Glutamatergic neuron (in vitro differentiated cells): ENCODE results near the gene TNFAIP8. TPM values are rescaled to one million over a fixed set of nuclear protein-coding genes. Genes with fewer than 3 reads are reported as not detected.

Experiments used
- DNase-seq: peaks from one replicate; pipeline ENCODE4 v3.0.0; 2022
- H3K27ac Mint-ChIP-seq: one replicate; pipeline ENCODE4 v1.8.0; 2020; ENCODE audit warnings: mild to moderate bottlenecking, mixed read lengths, inconsistent platforms; ENCODE audit not compliant: unreplicated experiment
- H3K27me3 Mint-ChIP-seq: one replicate; pipeline ENCODE4 v1.8.0; 2020; ENCODE audit warnings: mild to moderate bottlenecking, moderate library complexity, mixed read lengths, inconsistent platforms; ENCODE audit not compliant: unreplicated experiment
- H3K36me3 Mint-ChIP-seq: one replicate; pipeline ENCODE4 v1.8.0; 2020; ENCODE audit warnings: mild to moderate bottlenecking, mixed read lengths, inconsistent platforms; ENCODE audit not compliant: unreplicated experiment
- H3K4me1 Mint-ChIP-seq: one replicate; pipeline ENCODE4 v1.8.0; 2020; ENCODE audit warnings: mild to moderate bottlenecking, low read depth, mixed read lengths, inconsistent platforms; ENCODE audit not compliant: unreplicated experiment
- H3K4me3 Mint-ChIP-seq: one replicate; pipeline ENCODE4 v1.8.0; 2020; ENCODE audit warnings: mild to moderate bottlenecking, mixed read lengths, inconsistent platforms; ENCODE audit not compliant: unreplicated experiment
- H3K9me3 Mint-ChIP-seq: one replicate; pipeline ENCODE4 v1.8.0; 2020; ENCODE audit warnings: mild to moderate bottlenecking, moderate library complexity, mixed read lengths, inconsistent platforms; ENCODE audit not compliant: unreplicated experiment
- total RNA-seq: library from RNA; stranded (reverse); fragmentation: NEBNext Ultra II Directional; extraction: Animal tissue kit (Norgen Biotek cat#: 25700); gene quantifications from one replicate; pipeline ENCODE4 v1.2.1, GENCODE V29; 2021; ENCODE audit not compliant: unreplicated experiment
- TF ChIP-seq, protein P1 (sequence below): fragments of 200-600 bp; sonication (generic); IDR thresholded peaks from one replicate; pipeline ENCODE4 v1.5.0; 2021; ENCODE audit not compliant: partially characterized antibody, unreplicated experiment

TNFAIP8 gene
- total RNA-seq, 1 donor from 2014 or later: 2.5 TPM

DNA sequence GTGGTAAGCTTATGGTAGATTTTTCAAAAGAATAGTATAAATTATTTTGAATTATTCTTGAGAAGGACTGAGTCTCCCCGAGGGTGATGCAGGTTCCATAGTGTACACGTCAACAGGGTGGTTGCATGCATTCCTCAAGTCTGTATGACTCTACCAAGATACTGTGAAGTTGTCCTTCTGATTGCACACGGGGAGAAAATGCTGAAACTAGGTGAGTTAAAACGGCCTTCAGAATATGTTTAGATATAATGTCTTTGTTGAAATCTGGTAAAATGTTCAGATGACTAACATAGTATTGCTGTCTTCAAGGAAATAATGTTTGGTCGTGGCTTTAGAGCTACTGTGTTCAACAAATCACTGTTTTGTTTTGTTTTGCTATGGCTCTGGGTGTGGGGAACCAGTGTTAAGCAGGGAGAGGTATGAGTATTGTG, 22.4 kb upstream of the TNFAIP8 start:
- Mint-ChIP-seq H3K27me3 (no peaks in the 10 kb centered on the region), H3K4me3 (no peak overlapping the region), H3K9me3 (no peaks in the 10 kb centered on the region), H3K4me1 (peaks cover 18% of the 10 kb centered on the region), H3K27ac (no peak overlapping the region), H3K36me3 (no peaks in the 10 kb centered on the region)
- TF ChIP-seq, protein P1, sequence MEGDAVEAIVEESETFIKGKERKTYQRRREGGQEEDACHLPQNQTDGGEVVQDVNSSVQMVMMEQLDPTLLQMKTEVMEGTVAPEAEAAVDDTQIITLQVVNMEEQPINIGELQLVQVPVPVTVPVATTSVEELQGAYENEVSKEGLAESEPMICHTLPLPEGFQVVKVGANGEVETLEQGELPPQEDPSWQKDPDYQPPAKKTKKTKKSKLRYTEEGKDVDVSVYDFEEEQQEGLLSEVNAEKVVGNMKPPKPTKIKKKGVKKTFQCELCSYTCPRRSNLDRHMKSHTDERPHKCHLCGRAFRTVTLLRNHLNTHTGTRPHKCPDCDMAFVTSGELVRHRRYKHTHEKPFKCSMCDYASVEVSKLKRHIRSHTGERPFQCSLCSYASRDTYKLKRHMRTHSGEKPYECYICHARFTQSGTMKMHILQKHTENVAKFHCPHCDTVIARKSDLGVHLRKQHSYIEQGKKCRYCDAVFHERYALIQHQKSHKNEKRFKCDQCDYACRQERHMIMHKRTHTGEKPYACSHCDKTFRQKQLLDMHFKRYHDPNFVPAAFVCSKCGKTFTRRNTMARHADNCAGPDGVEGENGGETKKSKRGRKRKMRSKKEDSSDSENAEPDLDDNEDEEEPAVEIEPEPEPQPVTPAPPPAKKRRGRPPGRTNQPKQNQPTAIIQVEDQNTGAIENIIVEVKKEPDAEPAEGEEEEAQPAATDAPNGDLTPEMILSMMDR: no peak
- DNase-seq: no peak

GRCh38 chr5:119335261-119335677, 20.6 kb upstream of the TNFAIP8 start:
- Mint-ChIP-seq H3K4me3 (no peak overlapping the region), H3K4me1 (peaks cover 14% of the 10 kb centered on the region), H3K9me3 (no peaks in the 10 kb centered on the region), H3K36me3 (no peaks in the 10 kb centered on the region), H3K27me3 (no peaks in the 10 kb centered on the region), H3K27ac (no peak overlapping the region)
- no peak for DNase-seq
- TF ChIP-seq, protein P1: no peak

- H3K9me3 Mint-ChIP-seq: no peaks in the 10 kb centered on the region
Measured at GRCh38 chr5:119336262-119336661, 19.6 kb upstream of the TNFAIP8 start.

GRCh38 chr5:119336845-119337580, 18.8 kb upstream of the TNFAIP8 start:
- Mint-ChIP-seq H3K27me3 (no peaks in the 10 kb centered on the region), H3K36me3 (no peaks in the 10 kb centered on the region), H3K27ac (no peak overlapping the region), H3K4me1 (peaks cover 14% of the 10 kb centered on the region), H3K4me3 (no peak overlapping the region), H3K9me3 (no peaks in the 10 kb centered on the region)
- TF ChIP-seq, protein P1: no peak
- DNase-seq: no peak

More at GRCh38 chr5:119336262-119336661, 19.6 kb upstream of the TNFAIP8 start:
- Mint-ChIP-seq H3K27me3 (no peaks in the 10 kb centered on the region), H3K27ac (no peak overlapping the region), H3K4me3 (no peak overlapping the region), H3K36me3 (no peaks in the 10 kb centered on the region), H3K4me1 (peaks cover 14% of the 10 kb centered on the region)
- TF ChIP-seq, protein P1: no peak
- no peak for DNase-seq

DNA sequence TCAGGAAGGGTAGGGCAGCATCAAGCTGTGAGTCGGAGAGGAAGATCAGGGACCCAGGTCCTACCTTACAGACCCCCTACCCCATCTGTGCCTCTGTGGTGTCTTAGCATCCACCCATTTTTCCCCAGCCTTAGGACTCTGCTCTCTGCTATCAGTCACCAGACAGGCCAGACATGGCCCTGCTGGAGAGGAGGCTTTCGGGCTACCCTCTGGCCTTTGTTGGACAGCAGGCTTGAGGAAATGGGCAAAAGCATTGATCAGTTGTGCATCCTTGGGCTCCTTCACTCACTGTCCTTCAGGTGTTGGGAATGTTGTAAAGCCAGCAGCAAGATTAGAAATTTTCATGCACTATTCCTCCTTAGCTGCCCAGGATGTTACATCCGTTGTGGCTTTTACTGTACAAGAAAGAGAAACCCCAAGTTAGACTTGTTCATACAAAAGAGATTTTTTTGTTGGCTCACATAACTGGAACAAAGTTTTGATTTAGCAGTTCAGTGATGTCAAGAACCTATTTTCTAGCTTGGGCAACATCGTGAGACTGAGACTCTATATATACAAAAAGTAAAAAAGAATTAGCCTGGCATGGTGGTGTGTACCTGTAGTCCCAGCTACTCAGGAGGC, 17.4 kb upstream of the TNFAIP8 start:
- Mint-ChIP-seq H3K9me3 (no peaks in the 10 kb centered on the region), H3K27me3 (no peaks in the 10 kb centered on the region), H3K36me3 (no peaks in the 10 kb centered on the region), H3K27ac (no peak overlapping the region), H3K4me3 (no peak overlapping the region), H3K4me1 (peaks cover 14% of the 10 kb centered on the region)
- TF ChIP-seq, protein P1: no peak
- no peak for DNase-seq
